DOHH2 (cell line): ENCODE results near the gene AP3B1.

Experiments used
- H3F3A ChIP-seq: fragments of 200-600 bp; sonication (generic), shearing (Covaris generic); 2 replicates; pipeline ENCODE4 v1.6.0; 2016; ENCODE audit warnings: antibody characterized with exemption, mild to moderate bottlenecking; ENCODE audit not compliant: control insufficient read depth, insufficient read depth
- H3K27ac ChIP-seq: fragments of 200-600 bp; sonication (generic); 2 replicates; pipeline ENCODE4 v1.5.1; 2014; ENCODE audit warnings: low read depth, mild to moderate bottlenecking, low read length, moderate library complexity
- H3K27me3 ChIP-seq: fragments of 200-600 bp; sonication (generic); 2 replicates; pipeline ENCODE4 v1.6.1; 2014; ENCODE audit warnings: mild to moderate bottlenecking, low read length, mixed read lengths; ENCODE audit not compliant: control insufficient read depth
- H3K36me3 ChIP-seq: fragments of 200-600 bp; sonication (generic); 2 replicates; pipeline ENCODE4 v1.6.1; 2014; ENCODE audit warnings: mild to moderate bottlenecking, low read length, moderate library complexity, mixed read lengths; ENCODE audit not compliant: control insufficient read depth
- H3K4me1 ChIP-seq: fragments of 200-600 bp; sonication (generic); 2 replicates; pipeline ENCODE4 v1.6.1; 2014; ENCODE audit warnings: mild to moderate bottlenecking, low read length, mixed read lengths; ENCODE audit not compliant: control insufficient read depth
- H3K4me2 ChIP-seq: fragments of 200-600 bp; sonication (generic); 2 replicates; pipeline ENCODE4 v1.6.0; 2014; ENCODE audit warnings: mild to moderate bottlenecking, low read length, moderate library complexity
- H3K4me3 ChIP-seq: fragments of 200-600 bp; sonication (generic); 2 replicates; pipeline ENCODE4 v1.5.1; 2014; ENCODE audit warnings: mild to moderate bottlenecking, low read length, mixed read lengths
- H3K79me2 ChIP-seq: fragments of 200-600 bp; sonication (generic); 2 replicates; pipeline ENCODE4 v1.6.1; 2014; ENCODE audit warnings: mild to moderate bottlenecking, low read length, mixed read lengths; ENCODE audit not compliant: control insufficient read depth
- H3K9me2 ChIP-seq: fragments of 200-600 bp; sonication (generic); replicated peaks from 2 replicates; pipeline ENCODE4 v1.6.1; 2014; ENCODE audit warnings: mild to moderate bottlenecking, low read length, mixed read lengths; ENCODE audit not compliant: control insufficient read depth
- H3K9me3 ChIP-seq: fragments of 200-600 bp; sonication (generic); 2 replicates; pipeline ENCODE4 v1.6.1; 2014; ENCODE audit warnings: antibody characterized with exemption, low read length, mixed read lengths; ENCODE audit not compliant: control insufficient read depth, insufficient read depth
- H4K20me1 ChIP-seq: fragments of 200-600 bp; sonication (generic); 2 replicates; pipeline ENCODE4 v1.6.0; 2014; ENCODE audit warnings: low read depth, mild to moderate bottlenecking, antibody characterized with exemption, low read length, moderate library complexity; ENCODE audit not compliant: control insufficient read depth, insufficient read depth
- CTCF ChIP-seq: fragments of 200-600 bp; sonication (generic); IDR thresholded peaks from one replicate; pipeline ENCODE4 v1.5.1; 2014; ENCODE audit warnings: antibody characterized with exemption, mild to moderate bottlenecking, low read depth, low read length; ENCODE audit not compliant: poor library complexity, severe bottlenecking
- EZH2phosphoT487 ChIP-seq: fragments of 200-600 bp; sonication (generic); IDR thresholded peaks from 2 replicates; pipeline ENCODE4 v1.6.1; 2017; ENCODE audit warnings: borderline replicate concordance, mild to moderate bottlenecking, antibody characterized with exemption, low read length, moderate library complexity, mixed read lengths

The AP3B1 gene

DNA sequence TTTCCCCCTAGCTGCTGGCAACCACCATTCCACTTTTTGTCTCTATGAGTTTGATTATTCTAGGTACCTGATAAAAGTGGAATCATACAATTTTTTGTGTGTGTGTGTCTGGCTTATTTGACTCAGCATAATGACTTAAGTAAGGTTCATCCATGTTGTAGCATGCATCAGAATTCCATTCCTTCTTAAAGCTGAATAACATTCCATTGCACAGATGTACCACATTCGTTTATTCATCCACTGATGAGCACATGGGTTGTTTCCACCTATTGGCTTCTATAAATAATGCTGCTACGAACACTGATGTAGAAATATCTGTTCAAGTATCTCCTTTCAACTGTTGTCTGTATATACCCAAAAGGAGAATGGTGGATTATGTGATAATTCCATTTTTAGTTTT is 33.7 kb downstream of the AP3B1 start:
- Histone ChIP-seq H3K36me3 (peaks cover 13% of the 10 kb centered on the region), H3K79me2 (peaks cover 8% of the 10 kb centered on the region; the same call in 1 of the 2 replicates), H3K27ac (no peak overlapping the region), H3K27me3 (no peaks in the 10 kb centered on the region), H3K4me2 (no peak overlapping the region), H3K9me2 (no peaks in the 10 kb centered on the region), H3K9me3 (no peaks in the 10 kb centered on the region), H3K4me1 (no peaks in the 10 kb centered on the region), H4K20me1 (no peaks in the 10 kb centered on the region), H3F3A (no peaks in the 10 kb centered on the region), H3K4me3 (no peak overlapping the region)
- TF ChIP-seq CTCF (no peak), EZH2phosphoT487 (no peak)

- H3K36me3 ChIP-seq: peaks cover 3% of the 10 kb centered on the region
- H3K4me2 ChIP-seq: no peak overlapping the region
- TF ChIP-seq CTCF (no peak), EZH2phosphoT487 (no peak)
- no peaks in the 10 kb centered on the region for H3K4me1 ChIP-seq
- peaks cover 26% of the 10 kb centered on the region for H3K79me2 ChIP-seq
- no peak overlapping the region for H3K4me3 ChIP-seq
- no peaks in the 10 kb centered on the region for H3K9me3 ChIP-seq
- H4K20me1 ChIP-seq: no peaks in the 10 kb centered on the region
- no peaks in the 10 kb centered on the region for H3K9me2 ChIP-seq
- H3F3A ChIP-seq: no peaks in the 10 kb centered on the region
- no peaks in the 10 kb centered on the region for H3K27me3 ChIP-seq
- H3K27ac ChIP-seq: no peak overlapping the region
Observed at GRCh38 chr5:78253201-78253600, 41.3 kb downstream of the AP3B1 start.

DNA sequence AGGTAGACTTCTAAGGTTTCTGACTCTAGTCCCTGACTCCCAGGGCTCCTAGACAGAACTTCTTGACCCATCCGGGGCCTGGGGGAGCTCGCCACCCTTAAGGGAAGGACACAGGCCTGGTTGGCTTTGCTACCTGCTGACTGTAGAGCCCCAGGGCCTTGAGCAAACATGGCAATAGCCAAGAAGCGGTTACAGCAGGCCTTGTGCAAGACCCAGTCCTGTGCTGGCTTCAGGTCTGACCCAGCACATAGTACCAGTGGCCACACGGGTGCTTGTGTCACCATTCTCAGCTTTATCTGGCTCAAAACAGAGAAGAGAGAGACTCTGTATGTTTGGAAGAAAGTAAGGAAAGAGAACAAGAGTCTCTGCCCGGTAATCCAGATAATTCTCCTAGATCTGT is 41.8 kb downstream of the AP3B1 start:
- Histone ChIP-seq H3K27ac (no peak overlapping the region), H3K79me2 (peaks cover 26% of the 10 kb centered on the region), H3F3A (no peaks in the 10 kb centered on the region), H3K4me1 (no peaks in the 10 kb centered on the region), H3K9me3 (no peaks in the 10 kb centered on the region), H3K4me2 (no peak overlapping the region), H3K36me3 (peaks cover 3% of the 10 kb centered on the region), H3K4me3 (no peak overlapping the region), H3K9me2 (no peaks in the 10 kb centered on the region), H4K20me1 (no peaks in the 10 kb centered on the region), H3K27me3 (no peaks in the 10 kb centered on the region)
- TF ChIP-seq CTCF: no peak
- TF ChIP-seq EZH2phosphoT487: no peak
